T follicular helper cell (primary cell): ENCODE data around the gene TEAD4.

Source experiments
- DNase-seq: peaks from one replicate; pipeline ENCODE4 v3.0.0-alpha.2; 2020; ENCODE audit warnings: low read depth

TEAD4 gene

DNA sequence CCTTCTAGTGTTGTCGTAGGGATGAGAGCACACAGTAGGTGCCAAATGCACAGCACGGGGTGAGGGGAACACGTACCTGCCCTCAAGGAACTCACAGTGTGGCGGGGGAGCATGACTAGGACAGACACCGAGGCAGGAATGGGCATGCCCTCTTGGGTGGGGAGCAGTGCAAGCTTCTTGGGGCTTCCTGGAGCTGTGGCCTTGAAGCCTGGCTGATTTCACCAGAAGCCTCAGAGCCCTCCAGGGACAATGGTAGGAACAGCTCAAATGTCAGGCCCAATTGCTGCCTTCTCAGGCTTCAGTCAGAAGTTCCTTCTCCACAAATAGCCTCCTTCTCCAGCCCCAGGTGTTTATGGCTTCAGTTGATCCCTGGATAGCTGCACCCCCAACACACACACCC is 43.4 kb downstream of the TEAD4 start:
- no peak for DNase-seq

- no peak for DNase-seq
Observed at GRCh38 chr12:3003357-3003992, 44.3 kb downstream of the TEAD4 start.

DNA sequence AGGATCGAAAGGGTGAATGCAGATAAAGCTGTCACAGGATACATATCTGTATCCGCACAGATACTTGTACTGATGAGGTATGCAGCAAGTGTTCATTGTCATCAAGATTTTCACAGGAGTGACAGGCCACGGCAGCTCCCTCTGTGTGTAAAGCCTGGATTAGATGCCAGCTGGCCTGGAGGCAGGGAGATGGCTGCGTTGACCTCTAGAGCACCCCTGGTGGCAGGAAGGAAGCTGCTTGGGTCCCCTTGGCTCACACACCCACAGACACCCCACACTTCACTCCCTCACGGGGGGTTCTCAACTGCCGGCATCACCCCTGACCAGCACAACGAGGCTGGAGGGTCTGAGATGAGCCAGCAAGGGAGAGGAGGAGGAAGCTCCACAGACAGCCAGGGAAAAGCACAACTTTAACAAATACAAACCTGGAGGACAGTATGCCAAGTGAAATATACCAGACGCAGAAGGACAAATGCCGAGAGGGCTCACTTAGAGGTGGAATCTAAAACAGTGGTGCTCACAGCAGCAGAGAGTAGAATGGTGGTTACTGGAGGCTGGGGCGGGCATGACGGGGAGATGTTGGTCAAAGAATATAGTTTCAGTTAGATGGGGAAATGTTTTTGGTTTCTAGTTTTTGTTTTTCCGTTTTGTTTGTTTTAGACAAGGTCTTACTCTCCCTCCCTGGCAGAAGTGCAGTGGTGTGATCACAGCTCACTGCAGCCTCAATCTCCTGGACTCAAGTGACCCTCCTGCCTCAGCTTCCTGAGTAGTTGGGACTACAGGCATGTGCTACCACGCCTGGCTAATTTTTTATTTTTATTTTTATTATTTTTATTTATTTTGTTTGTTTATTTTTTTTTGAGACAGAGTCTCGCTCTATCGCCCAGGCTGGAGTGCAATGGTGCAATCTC is 45.7 kb downstream of the TEAD4 start:
- DNase-seq = no peak

DNA sequence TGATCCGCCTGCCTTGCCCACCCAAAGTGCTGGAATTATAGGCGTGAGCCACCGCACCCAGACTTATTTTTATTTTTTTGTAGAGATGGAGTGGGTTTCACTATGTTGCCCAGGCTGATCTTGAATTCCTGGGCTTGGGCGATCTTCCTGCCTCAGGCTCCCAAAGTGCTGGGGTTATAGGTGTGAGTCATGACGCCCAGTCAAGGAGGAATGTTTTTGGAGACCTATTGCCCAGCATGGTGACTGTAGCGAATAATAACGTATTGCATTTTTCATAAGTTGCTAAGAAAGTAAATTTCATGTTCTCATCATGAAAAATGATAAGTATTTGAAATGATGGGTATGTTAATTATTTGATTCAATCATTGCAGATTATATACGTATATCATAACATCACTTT is 46.5 kb downstream of the TEAD4 start:
- DNase-seq = no peak

GRCh38 chr12:3009780-3010179 is 50.6 kb downstream of the TEAD4 start:
- DNase-seq = no peak

- DNase-seq = no peak
Observed at GRCh38 chr12:3010214-3010930, 51.2 kb downstream of the TEAD4 start.

DNA sequence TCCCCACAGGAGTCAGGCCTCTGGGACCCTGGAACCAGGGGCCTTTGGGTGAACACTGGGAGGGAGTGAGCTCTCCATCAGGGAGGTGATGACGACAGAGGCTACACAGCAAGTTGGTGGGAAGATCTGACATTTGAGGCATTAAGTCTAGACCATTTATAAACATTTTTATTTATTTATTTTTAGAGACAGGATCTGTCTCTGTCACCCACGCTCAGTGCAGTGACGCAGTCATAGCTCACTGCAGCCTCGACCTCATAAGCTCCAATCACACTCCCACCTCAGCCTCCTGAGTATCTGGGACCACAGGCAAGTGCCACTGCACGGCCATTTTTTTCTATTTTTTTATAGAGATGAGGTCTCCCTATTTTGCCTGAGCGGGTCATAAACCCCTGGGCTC is 53.6 kb downstream of the TEAD4 start:
- no peak for DNase-seq

DNA sequence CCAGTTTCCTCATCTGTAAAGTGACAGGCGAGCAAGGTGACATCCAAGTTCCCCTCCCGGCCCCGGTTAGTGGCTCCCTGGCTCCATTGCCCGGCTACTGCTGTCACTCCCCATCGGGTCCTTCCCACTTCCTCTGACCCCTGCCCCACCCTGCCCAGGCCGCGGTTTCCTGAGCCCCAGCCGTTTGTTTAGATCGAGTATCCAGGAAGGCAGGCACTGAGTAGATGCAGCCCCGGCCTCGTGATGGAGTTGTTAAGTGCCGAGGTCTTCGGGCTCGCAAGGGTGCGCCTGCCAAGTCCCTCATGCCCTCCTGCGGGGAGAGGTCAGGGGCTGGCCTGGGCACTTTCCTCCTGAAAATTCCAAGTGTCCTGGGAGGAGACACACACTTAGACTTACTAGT is 55.4 kb downstream of the TEAD4 start:
- no peak for DNase-seq

GRCh38 chr12:3015356-3015755 is 56.2 kb downstream of the TEAD4 start:
- no peak for DNase-seq

DNA sequence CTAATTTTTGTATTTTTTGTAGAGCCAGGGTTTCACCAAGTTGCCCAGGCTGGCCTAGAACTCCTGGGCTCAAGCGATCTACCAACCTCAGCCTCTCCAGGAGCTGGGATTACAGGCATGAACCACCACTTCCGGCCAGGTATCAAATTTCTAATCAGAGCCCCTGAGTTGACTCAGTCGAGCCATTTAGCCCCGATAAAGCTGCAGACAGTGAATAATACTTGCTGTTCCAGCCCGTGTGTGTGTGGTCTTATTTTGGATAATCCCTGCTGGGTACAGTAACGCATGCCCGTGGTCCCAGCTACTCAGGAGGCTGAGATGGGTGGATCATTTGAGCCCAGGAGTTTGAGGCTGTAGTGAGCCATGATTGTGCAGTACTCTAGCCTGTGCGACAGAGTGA is 57.0 kb downstream of the TEAD4 start:
- DNase-seq = no peak

DNA sequence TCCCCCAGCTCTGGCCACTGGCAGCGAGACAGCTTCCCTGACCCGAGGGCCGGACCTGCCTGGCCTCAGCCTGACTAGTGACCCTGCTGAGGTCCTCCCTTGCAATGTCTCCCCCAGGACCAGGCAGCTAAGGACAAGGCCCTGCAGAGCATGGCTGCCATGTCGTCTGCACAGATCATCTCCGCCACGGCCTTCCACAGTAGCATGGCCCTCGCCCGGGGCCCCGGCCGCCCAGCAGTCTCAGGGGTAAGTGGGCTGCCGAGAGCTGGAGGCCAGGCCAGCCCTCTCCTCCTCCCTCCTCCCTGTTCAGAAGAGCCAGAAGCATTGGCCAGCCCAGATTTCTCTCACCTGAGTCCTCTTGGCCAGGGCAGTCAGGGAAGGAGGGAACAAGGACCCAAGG is 58.1 kb downstream of the TEAD4 start:
- no peak for DNase-seq

DNA sequence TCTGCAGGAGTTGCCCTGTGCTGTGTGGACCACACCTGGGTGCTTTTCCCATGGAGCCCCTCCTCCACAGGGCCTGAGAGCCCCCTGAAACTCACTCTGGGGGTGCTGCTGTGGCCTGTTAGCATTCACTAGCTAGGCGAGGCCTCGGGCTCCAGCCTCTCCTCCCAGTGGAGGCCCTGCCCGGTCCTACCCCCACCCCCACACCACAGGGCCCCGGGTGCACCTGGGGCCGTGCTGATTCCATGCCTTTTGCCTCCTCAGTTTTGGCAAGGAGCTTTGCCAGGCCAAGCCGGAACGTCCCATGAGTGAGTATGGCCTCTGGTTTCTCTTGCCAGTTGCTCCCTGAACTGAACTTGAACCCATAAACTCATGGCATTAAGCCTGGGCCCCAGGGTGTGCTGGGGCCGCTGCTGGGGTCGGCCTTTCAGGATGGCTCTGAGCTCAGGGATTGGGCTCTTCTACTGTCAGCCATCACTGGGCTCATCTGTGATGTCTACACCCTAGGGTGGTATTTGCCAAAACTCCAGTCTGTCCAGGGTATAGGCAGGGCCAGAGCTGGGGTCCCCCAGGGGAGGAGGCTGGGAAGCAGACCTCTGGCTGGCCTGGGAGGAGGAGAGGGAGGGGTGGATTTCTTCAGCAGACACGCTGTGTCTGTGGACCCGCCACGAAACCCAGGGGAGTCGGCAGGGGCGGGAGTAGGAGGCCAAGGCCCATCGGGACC is 59.2 kb downstream of the TEAD4 start:
- no peak for DNase-seq

DNA sequence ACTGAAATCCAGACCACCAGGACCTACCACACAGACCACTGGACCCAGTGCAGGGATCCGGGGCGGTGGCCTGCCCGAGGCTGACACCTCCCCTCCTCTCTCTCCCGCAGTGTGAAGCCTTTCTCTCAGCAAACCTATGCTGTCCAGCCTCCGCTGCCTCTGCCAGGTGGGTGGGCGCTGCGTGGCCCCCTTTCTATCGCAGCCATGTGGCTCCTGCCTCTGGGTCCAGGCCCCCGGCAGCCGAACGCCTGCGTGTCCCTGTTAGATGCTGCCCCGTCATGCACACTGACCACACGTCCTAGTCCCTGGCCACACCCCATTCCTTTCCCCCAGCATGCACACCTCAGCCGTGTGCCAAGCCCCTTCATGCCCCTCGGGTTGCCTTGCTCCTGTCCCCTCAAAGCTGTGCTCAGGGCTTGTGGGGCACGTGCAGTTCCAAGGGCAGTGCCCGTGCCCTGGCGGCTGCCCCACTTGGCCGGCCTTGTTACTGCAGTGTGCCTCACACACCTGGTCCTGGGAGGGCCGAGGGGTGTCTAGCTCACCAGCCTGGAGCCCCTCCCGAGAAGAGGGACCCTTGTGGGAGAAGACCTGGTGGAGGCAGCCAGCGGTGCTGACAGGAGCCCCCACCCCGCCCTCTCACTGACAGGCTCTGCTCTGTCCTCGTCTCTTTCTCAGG is 59.9 kb downstream of the TEAD4 start:
- no peak for DNase-seq

- DNase-seq = no peak
Observed at GRCh38 chr12:3020399-3020798, 61.2 kb downstream of the TEAD4 start.

DNA sequence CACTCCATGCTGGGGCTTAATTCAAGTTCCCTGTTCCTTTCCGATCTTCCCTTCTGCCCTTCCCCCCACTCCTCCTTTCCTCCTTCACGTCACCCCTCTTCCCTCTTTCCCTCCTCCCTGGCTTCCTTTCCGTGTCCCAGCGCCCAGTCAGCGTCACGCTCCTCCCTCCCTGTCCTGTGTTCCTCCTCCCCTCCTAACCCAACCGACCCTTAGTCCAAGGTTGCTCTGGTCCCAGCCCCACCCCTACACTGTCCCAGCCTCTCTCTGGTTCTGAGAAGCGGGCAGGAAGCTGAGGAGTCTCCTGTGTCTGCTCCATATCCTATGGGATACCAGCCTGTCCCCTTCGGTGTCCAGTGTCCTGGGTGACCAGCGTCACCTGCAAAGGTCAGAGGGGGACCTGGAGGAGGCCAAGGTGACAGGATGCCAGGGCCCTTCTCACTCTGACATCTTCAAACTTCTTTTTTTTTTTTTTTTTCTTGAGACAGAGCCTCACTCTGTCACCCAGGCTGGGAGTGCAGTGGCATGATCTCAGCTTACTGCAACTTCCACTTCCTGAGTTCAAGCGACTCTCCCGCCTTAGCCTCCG is 61.7 kb downstream of the TEAD4 start:
- no peak for DNase-seq

GRCh38 chr12:3022411-3022810 is 63.2 kb downstream of the TEAD4 start:
- DNase-seq = no peak

DNA sequence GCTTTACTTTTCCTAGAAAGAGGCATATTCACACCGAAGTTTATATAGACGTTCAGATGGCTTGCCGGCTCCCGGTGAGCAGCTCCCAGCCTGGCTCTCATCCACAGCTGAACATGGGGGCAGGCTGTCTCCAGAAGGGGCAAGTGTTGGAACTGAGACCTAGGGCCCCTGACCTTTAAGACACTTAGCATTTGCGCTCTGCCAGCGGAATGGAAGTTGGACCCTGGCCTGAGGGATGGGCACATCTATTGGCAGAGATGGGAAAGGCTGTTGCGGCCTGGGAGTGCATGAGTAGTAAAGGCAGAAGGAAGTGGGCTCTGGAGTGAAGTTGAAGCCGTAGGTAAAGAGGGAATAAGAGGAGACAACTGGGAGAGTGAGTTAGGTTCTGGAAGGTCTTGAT is 63.8 kb downstream of the TEAD4 start:
- no peak for DNase-seq

DNA sequence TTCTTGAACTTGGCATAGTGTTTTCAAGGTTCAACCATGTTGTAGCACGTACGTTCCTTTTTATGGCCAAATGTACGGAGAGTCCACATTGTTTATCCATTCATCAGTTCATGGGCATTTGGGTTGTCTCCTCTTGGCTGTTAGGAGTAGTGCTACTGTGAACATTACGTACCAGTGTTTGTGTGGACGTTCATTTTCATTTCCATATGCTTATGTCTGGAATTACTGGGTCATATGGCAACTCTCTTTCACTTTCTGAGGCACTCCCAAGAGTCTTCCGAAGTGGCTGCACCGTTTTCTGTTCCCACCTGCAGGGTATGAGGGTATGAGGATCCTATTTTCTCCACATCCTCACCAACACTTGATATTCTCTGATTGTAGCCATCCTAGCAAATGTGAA is 68.9 kb downstream of the TEAD4 start:
- DNase-seq = no peak

DNA sequence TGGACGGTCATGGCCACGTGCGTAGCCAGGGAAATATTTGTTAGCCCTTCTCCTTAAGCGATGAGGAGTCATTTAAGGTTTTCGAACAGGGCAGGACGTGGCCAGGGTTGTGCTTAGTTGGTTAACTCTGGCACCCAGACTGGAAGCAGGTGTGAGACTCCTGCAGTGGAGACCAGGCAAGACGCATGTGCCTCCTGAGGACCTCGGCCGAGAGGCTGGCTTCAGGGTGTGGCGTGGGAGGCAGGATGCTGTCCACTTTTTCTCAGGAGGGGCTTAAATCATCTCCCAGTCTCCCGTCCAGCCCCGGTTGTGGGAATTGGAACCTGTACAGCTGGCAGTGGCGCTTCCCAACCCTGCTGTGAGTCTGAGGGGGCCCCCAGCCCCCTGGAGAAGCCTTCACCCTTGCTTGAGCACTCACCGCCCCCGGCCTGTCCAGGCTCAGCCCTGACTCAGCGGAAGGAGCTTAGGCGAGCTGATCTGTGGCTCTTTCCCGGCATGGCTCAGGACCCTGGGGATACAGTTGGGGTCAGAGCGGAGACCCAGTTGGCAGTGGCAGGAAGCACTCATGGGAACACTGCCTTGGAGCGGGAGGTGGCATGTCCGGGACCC is 71.7 kb downstream of the TEAD4 start:
- DNase-seq = no peak

DNA sequence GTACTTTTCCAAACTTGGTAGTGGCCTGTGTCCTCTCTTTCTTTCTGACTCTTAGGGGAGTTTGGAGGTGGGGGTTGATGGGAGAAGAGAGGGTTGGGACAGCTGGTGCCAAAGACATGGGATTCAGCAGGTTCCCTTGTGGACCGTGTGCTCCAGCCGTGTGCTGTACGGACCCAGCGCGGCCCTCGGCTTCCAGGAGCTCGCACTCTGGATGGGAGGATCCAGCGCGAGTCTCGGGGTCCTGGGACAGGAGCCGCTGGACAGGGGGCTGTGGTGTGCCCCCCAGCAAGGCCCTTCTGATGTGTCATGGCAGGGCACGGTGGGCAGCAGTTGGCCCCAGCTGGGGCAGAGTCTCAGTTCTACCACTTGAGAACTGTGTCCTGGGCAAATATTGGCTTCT is 73.0 kb downstream of the TEAD4 start:
- no peak for DNase-seq
